Hepatocyte (in vitro differentiated cells): ENCODE data around the gene TMCC3. TPM values are rescaled to one million over a fixed set of nuclear protein-coding genes. Genes with fewer than 3 reads are reported as not detected.
A peak's percentile ranks its signal among the peaks of the same experiment; 100 is the strongest.

ENCODE experiments used
- DNase-seq: peaks from one replicate; pipeline ENCODE4 v3.0.0-alpha.2; 2016; ENCODE audit warnings: low spot score
- H2AFZ ChIP-seq: fragments of 200-600 bp; sonication (generic); 2 replicates; pipeline ENCODE4 v1.6.0; 2016; ENCODE audit warnings: antibody characterized with exemption, mild to moderate bottlenecking
- H3K27ac ChIP-seq: fragments of 200-600 bp; sonication (generic); 2 replicates; pipeline ENCODE4 v1.5.1; 2016; ENCODE audit warnings: mild to moderate bottlenecking
- H3K27me3 ChIP-seq: fragments of 200-600 bp; sonication (generic); 2 replicates; pipeline ENCODE4 v1.6.1; 2016
- H3K36me3 ChIP-seq: fragments of 200-600 bp; sonication (generic); replicated peaks from 2 replicates; pipeline ENCODE4 v1.5.1; 2016; ENCODE audit warnings: low read depth; ENCODE audit not compliant: insufficient read depth
- H3K4me1 ChIP-seq: fragments of 200-600 bp; sonication (generic); 2 replicates; pipeline ENCODE4 v1.5.1; 2016; ENCODE audit warnings: mild to moderate bottlenecking, moderate library complexity; ENCODE audit not compliant: insufficient read depth
- H3K4me2 ChIP-seq: fragments of 200-600 bp; sonication (generic); 2 replicates; pipeline ENCODE4 v1.6.0; 2016
- H3K4me3 ChIP-seq: fragments of 200-600 bp; sonication (generic); 2 replicates; pipeline ENCODE4 v1.5.1; 2016; ENCODE audit warnings: mild to moderate bottlenecking
- H3K79me2 ChIP-seq: fragments of 200-600 bp; sonication (generic); 2 replicates; pipeline ENCODE4 v1.6.0; 2017; ENCODE audit warnings: mild to moderate bottlenecking
- H3K9me2 ChIP-seq: fragments of 200-600 bp; sonication (generic); replicated peaks from 2 replicates; pipeline ENCODE4 v1.6.0; 2017; ENCODE audit warnings: mild to moderate bottlenecking; ENCODE audit not compliant: insufficient read depth
- H3K9me3 ChIP-seq: fragments of 200-600 bp; sonication (generic); 2 replicates; pipeline ENCODE4 v1.5.1; 2016; ENCODE audit warnings: low read depth, mild to moderate bottlenecking
- H4K20me1 ChIP-seq: fragments of 200-600 bp; sonication (generic); 2 replicates; pipeline ENCODE4 v1.6.0; 2016; ENCODE audit warnings: mild to moderate bottlenecking; ENCODE audit not compliant: insufficient read depth, poor library complexity, severe bottlenecking
- CTCF ChIP-seq: fragments of 200-600 bp; sonication (generic); IDR thresholded peaks from 2 replicates; pipeline ENCODE4 v1.5.1; 2016; ENCODE audit warnings: antibody characterized with exemption, mild to moderate bottlenecking; ENCODE audit not compliant: poor library complexity
- EZH2 ChIP-seq: fragments of 200-600 bp; sonication (generic); IDR thresholded peaks from 2 replicates; pipeline ENCODE4 v1.6.1; 2016; ENCODE audit warnings: antibody characterized with exemption, mild to moderate bottlenecking, borderline replicate concordance
- EZH2phosphoT487 ChIP-seq: fragments of 200-600 bp; sonication (generic); IDR thresholded peaks from one replicate; pipeline ENCODE4 v1.6.1; 2018; ENCODE audit warnings: antibody characterized with exemption, mild to moderate bottlenecking, low read depth, moderate library complexity; ENCODE audit not compliant: unreplicated experiment, severe bottlenecking
- WGBS: methylation state at CpG from one replicate; pipeline ENCODE4 v1.1.6; 2016; ENCODE audit warnings: low lambda C conversion rate; ENCODE audit errors: missing lambda C conversion rate; 5-methylcytosine and 5-hydroxymethylcytosine counted together
- polyA plus RNA-seq: library from polyadenylated mRNA; unstranded; fragments of >200 nt; fragmentation: Nextera tagmentation; extraction: Ambion mirVana; gene quantifications from 2 replicates; pipeline ENCODE4 v1.2.1, GENCODE V29; 2016
- total RNA-seq: library from RNA; depleted of rRNA; stranded (reverse); fragments of >200 nt; gene quantifications from 2 replicates; pipeline ENCODE4 v1.2.3, GENCODE V29; 2014

The TMCC3 gene
- total and polyA plus RNA-seq, 2 experiments from 2014 or later = 4.0 to 7.8 TPM

- no peaks in the 10 kb centered on the region for H3K9me2 ChIP-seq
- H3K9me3 ChIP-seq = no peaks in the 10 kb centered on the region
- 50% methylated on average over 1 of the region's 1 CpG for WGBS
- no peak overlapping the region for H3K4me3 ChIP-seq
- no peak overlapping the region for H3K4me2 ChIP-seq
- H3K36me3 ChIP-seq = no peaks in the 10 kb centered on the region
- H3K27ac ChIP-seq = no peak overlapping the region
- no peaks in the 10 kb centered on the region for H3K4me1 ChIP-seq
- H3K27me3 ChIP-seq = no peaks in the 10 kb centered on the region
- TF ChIP-seq EZH2phosphoT487 (no peak), CTCF (no peak)
- DNase-seq = no peak
- no peaks in the 10 kb centered on the region for H4K20me1 ChIP-seq
- no peak overlapping the region for H2AFZ ChIP-seq
- H3K79me2 ChIP-seq = no peaks in the 10 kb centered on the region
These were observed 21.6 kb upstream of the TMCC3 start for GRCh38 chr12:94671917-94672316.

DNA sequence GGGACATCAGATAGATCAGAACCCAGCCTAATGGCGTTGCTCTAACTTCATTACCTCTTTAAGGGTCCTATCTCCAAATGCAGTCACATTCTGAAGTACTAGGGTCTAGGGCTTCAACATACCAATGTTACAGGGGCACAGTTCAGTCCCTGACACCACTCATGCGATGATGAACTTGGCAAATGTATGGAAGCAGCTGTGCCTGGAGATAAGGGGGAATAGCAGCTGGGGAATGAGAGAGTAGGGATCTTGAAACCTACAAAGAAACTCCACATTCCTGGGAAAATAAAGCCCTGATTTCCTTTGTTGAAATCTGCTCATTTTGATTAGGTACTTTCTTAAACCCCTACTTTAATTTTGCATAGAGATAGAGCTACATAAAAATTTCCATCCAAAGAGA lies 20.5 kb upstream of the TMCC3 start:
- no peaks in the 10 kb centered on the region for H3K9me2 ChIP-seq
- H2AFZ ChIP-seq = no peak overlapping the region
- H3K4me3 ChIP-seq = no peak overlapping the region
- DNase-seq = no peak
- TF ChIP-seq EZH2 (no peak), CTCF (no peak), EZH2phosphoT487 (no peak)
- no peaks in the 10 kb centered on the region for H3K9me3 ChIP-seq
- no peaks in the 10 kb centered on the region for H3K79me2 ChIP-seq
- no peaks in the 10 kb centered on the region for H3K4me1 ChIP-seq
- H4K20me1 ChIP-seq = no peaks in the 10 kb centered on the region
- no peaks in the 10 kb centered on the region for H3K36me3 ChIP-seq
- 76% methylated on average over 2 of the region's 2 CpGs for WGBS
- H3K27me3 ChIP-seq = no peaks in the 10 kb centered on the region
- no peak overlapping the region for H3K4me2 ChIP-seq
- peak overlapping the region; percentile 54 for H3K27ac ChIP-seq

- Histone ChIP-seq H3K4me2 (no peak overlapping the region), H3K79me2 (no peaks in the 10 kb centered on the region), H3K9me3 (no peaks in the 10 kb centered on the region), H3K27ac (no peak overlapping the region), H3K27me3 (no peaks in the 10 kb centered on the region), H3K4me3 (no peak overlapping the region), H2AFZ (no peak overlapping the region), H4K20me1 (no peaks in the 10 kb centered on the region), H3K36me3 (no peaks in the 10 kb centered on the region), H3K9me2 (no peaks in the 10 kb centered on the region), H3K4me1 (no peaks in the 10 kb centered on the region)
- no peak for DNase-seq
- TF ChIP-seq CTCF (no peak), EZH2 (no peak), EZH2phosphoT487 (no peak)
- 74% methylated on average over 6 of the region's 6 CpGs for WGBS
These were observed 19.7 kb upstream of the TMCC3 start for GRCh38 chr12:94670075-94670474.

DNA sequence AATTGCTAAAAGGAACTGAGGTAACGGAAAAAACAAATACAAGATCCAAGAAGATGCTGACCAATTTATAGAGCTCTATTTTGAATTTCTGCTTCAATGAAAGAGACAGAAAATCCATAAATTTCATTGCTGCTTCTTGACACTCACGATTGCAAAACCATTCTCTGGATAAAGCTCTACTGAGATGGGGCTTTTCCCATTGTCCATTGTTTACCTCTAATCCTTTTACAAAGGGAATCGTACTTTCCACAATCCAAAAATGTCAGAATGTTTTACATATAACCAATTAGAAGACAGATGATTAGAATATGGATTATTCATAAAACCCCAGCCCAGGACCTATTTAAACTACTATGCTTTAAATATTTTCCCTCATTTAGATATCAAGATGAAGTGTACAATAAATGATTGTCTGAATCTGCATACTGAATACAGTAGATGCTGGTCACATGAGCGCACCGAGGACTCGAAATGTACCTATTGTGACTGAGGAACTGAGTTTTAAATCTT lies 16.7 kb upstream of the TMCC3 start:
- Histone ChIP-seq H3K36me3 (no peaks in the 10 kb centered on the region), H3K9me3 (no peaks in the 10 kb centered on the region), H3K79me2 (no peaks in the 10 kb centered on the region), H3K9me2 (no peaks in the 10 kb centered on the region), H3K4me2 (no peak overlapping the region), H3K27me3 (no peaks in the 10 kb centered on the region), H4K20me1 (no peaks in the 10 kb centered on the region), H2AFZ (no peak overlapping the region), H3K27ac (no peak overlapping the region), H3K4me1 (no peaks in the 10 kb centered on the region), H3K4me3 (no peak overlapping the region)
- TF ChIP-seq EZH2phosphoT487 = no peak
- TF ChIP-seq EZH2 = no peak
- TF ChIP-seq CTCF = no peak
- no peak for DNase-seq
- 91% methylated on average over 6 of the region's 6 CpGs for WGBS
